Measurements from ENCODE around the gene LCOR.
"Not testable (repeated sequence)": the region's sequence is repeated elsewhere in the genome, so short reads cannot be mapped to it uniquely, and the experiment has no call there.

The LCOR gene

DNA sequence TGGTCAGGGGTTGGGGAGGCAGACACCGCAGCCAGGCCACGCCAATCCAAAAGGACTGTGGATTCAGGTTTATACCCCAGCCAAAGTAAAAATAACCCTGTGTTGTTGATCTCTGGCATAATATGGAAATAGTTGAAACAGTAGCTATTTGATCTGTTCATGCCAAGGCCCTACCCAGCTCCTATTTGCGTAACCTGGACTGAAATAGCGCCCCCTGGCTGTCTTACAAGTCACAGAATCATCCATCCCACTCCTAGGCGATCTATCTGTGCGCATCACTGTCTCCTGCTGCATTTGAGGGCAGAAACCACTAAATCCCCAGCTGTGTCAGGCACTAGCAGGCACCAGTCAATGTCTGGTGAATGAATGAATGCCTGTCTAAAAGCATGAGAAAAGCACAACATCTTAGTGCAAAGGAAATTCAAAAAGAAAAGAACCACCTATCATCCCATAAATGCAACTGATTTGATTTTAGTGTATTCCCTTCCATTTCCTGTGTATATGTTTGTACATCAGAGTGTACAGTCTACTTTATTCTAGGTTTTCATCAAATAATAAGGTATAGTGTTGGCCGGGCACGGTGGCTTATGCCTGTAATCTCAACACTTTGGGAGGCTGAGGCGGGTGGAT lies 193.6 kb downstream of the LCOR start:
- in situ Hi-C loops (cut with MboI; ENCODE audit: low sequenced_read_pairs): no loop called here

DNA sequence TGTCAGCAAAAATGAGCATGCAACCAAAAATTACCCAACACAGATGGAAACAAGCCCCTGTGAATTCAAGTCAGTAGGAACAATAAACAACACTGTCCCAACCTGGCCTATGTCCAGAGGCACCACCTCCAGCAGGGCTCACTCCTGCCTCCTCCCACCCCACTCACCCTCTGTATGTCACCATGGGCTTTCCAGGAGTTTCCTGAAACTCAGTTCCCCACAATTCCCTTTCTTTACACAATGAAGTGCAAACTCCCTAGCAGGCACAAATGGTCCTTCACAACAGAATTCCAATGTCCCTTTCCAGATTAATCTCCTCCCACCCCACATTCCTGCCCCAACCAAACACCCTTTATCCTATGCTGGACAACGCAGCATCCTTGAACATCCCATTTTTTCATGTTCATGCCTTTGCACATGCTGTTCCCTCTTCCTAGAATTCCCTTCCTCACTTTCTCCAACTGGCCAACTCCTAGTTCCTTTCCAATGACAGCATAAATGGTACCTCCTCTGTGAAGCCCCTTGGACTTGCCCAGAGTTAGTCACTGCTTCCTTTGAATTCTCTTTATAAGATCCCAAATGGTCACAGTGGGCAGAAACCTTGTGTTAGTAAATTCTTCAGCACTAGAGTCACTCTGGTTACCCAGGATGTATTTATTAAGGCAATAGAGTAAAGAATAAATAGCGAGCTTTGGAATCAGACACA lies 196.2 kb downstream of the LCOR start:
- in situ Hi-C loops (cut with MboI; ENCODE audit: low sequenced_read_pairs): no loop called here

DNA sequence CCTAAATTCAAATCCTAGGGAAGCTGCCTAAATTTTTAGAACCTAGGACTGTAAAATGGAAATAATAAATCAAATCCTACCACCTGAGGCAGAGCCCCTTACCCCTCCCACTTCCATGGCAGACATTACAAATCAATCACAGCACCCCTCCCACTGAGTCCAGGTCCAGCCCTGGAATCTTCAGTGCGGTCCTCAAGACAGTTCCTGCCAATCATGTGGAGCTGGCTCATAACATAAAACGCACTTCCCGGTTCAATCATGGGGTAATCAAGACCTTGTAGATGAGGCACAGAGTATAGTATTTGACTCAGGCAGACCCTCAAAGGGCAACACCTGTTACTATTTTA lies 196.7 kb downstream of the LCOR start:
- in situ Hi-C loops (cut with MboI; ENCODE audit: low sequenced_read_pairs): no loop called here

DNA sequence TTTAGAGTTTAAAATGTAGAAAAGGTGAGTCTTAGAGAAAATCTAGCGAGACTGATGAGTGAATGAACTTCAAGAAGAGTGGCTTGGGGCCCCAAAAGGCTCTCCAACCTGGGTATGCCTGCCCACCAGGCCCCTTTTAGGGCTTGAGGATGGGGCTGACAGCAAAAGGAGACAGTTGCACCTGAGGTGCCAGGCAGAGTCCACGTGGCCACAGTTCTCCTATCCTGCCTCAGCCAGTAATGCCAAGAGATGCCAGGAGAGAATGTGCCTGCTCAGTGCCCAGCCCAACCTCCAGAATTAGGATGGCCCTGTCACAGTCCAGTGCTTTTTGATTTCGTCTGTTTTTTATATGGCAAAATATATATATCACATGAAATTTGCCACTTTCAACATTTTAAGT lies 197.2 kb downstream of the LCOR start:
- in situ Hi-C loops (cut with MboI; ENCODE audit: low sequenced_read_pairs): no loop called here

DNA sequence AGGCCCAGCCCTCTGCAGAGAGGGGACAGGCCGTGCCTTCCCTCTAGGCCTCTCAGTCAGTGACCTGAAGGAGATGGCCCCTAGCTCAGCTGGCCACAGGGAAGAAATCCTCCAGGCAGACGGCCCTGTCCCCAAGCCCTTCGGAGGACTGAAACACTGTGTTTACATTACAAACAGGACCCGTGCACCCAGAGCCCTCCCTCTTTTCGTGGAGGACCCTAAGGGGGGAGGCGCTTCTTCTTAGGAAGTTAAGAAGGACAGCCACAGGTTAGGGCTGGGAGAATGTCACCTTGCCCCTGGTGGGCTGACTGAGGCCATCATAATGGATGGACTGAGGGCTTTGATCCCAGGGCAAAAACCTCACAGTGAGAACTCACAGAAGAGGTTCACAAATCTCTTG lies 198.8 kb downstream of the LCOR start:
- in situ Hi-C loops (cut with MboI; ENCODE audit: low sequenced_read_pairs): no loop called here

DNA sequence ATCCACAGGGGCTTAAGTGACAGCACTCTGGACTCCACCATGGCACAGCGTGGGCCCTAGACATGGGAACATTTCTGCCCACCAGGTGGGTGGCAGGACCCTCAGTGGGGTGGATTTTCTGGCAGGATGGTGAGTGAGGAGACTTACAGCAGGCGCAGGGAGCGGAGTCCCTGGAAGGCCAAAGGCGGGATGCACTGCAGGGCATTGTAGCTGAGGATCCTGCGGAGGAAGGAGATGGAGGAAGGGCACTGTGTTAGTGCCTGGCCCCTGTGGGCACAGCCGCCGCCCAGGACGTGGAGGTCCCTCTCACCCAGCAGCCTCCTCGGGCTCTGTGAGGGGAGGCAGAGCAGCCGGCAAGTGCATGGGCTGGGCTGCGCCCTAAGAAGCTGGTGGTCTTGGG lies 199.4 kb downstream of the LCOR start:
- in situ Hi-C loops (cut with MboI; ENCODE audit: low sequenced_read_pairs): no loop called here

DNA sequence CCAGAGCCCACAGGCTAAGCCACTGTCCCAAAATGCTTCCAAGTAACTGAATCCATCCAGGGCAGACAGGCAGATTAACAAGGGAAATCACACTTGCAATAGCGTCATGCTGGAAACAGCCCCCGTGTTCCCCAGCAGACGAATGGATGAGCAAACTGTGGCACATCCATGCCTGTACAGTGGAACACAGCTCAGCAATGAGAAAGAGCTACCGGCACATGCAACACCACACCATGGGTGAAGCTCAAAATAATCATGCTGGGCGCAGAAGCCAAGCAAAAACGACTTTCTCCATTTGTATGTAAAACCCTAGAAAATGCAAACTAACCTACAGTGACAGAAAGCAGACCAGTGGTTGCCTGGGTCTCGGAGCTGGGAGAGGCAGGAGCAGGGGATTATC lies 200.5 kb downstream of the LCOR start:
- in situ Hi-C loops (cut with MboI; ENCODE audit: low sequenced_read_pairs): no loop called here

DNA sequence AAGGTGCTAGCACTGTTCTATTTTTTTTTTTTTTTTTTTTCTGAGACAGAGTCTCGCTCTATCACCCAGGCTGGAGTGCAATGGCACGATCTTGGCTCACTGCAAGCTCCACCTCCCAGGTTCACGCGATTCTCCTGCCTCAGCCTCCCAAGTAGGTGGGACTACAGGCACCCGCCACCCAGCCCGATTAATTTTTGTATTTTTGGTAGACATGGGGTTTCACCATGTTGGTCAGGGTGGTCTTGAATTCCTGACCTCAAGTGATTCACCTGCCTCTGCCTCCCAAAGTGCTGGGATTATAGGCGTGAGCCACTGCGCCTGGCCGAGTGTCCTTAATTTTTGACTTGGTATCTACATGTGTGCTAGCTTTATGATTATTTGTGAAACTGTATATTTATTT lies 201.7 kb downstream of the LCOR start:
- in situ Hi-C loops (cut with MboI; ENCODE audit: low sequenced_read_pairs): not testable (repeated sequence)

DNA sequence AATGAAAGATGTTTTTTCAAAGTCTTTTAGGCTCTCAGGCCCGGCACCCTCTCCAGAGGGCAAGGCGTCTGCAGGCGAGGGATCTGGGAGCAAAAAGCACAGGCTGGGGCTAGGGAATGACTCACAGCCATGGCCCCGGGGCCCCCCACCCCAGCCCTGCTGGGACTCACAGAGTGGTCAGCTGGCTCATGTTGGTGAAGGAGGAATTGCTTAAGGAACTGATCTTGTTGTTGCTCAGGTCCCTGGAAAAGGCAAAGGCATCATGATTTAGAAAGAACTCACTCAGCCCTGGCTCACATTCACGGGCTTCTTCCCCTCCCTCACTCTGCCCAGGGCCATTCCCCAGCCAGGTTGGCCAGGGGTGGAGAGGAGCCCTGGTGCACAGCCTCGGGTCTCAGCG lies 202.2 kb downstream of the LCOR start:
- in situ Hi-C loops (cut with MboI; ENCODE audit: low sequenced_read_pairs): no loop called here

DNA sequence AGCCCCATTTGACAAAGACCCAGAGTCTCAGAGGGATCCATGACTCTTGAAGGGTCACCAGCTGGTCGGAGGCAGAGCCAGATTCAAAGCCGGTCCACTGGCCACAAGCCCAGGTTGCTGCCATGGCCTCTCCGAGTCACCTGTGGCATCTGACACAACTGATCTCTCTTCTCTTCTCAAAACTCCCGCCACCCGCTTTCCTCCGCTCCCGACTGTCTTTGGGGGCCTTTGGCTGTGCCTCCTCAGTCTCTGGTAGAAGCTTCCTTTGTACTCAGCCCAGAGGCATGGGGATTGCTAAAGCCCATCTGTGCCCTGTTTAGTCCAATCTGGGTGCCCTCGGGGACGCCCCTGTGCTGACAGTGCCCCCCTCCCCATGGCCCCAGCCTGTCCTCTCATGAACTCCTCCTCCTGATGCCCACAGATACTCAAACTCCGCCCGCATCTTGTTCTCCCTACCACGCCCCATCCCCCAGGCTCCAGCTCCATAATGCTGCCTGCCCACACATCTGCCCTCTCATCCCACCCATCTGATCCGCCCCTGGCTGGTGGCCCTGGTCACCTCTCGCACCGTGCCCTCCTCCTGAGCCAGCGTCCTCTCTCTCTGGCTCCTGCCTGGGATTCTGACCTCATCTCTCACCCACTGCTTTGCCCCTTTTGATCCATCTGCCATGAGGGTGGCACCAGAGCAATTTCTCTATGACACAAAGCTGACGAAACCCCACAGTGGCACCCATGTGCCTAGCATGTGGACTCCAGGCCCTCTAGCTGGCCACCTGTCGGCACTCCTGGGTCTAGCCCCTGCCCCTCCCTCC lies 203.1 kb downstream of the LCOR start:
- in situ Hi-C loops (cut with MboI; ENCODE audit: low sequenced_read_pairs): no loop called here

DNA sequence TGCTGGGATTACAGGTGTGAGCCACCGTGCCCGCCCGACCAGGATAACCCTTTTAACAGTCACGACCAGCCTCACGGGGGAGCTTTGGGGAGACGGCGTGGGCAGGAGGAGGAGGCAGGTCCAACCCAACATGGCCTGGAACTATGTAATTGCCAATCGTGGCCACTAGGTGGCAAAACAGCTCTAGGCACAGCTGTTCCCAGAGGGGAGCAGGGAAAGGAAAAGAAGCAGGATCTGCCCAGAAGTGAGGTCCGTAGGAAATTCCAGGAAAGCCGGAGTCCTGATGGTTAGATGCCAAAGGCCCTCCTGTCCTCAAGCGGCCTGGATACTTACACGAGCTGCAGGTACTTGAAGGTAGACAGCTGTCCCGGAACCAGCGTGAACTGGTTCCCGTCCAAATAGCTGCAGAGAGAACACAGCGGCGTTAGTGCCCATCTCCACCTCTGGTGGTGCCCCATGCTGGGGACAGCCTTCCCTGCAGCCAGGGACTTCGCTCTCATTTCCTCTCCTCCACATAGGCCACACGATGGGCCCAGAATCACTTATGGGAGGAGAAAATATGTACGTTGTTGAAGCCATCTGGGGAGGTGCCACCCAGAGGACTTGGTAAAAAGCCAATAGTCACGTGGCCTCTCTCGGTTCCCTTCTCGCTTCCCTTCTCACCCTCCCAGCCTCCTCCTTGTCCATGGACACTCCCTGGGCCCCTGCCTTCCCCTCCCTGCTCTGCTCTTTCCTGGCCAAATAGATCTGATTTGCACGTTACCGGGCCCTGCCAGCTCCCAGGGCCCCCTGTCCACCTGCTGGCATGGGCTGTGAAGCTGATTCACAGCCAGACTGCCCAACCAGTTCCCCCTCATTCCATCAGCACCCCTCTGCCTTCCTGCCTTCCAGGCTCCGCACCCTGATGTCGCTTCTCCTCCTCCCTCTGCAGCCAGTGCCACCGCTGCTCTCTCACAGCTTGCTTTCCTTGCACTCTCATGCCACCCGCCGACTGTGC lies 205.6 kb downstream of the LCOR start:
- in situ Hi-C loops (cut with MboI; ENCODE audit: low sequenced_read_pairs): no loop called here

DNA sequence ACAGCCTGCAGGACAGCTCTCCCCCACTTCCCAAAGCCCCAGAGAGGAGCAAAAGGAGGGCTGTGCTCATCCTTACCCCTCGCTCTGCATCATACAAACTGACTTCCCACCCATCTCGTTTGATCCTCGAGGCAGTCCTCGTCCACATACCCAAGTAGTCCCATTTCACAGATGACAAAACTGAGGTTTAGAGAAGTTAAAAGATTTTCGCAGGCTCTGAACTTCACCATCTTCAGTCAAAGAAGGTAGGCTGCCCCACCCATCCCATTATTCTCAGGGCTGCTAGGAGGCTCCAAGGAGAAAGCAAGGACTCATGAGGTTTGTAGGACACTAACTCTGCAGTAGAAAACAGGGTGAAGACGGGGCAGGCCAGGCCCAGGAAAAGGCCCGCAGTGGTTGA lies 206.6 kb downstream of the LCOR start:
- in situ Hi-C loops (cut with MboI; ENCODE audit: low sequenced_read_pairs): no loop called here

DNA sequence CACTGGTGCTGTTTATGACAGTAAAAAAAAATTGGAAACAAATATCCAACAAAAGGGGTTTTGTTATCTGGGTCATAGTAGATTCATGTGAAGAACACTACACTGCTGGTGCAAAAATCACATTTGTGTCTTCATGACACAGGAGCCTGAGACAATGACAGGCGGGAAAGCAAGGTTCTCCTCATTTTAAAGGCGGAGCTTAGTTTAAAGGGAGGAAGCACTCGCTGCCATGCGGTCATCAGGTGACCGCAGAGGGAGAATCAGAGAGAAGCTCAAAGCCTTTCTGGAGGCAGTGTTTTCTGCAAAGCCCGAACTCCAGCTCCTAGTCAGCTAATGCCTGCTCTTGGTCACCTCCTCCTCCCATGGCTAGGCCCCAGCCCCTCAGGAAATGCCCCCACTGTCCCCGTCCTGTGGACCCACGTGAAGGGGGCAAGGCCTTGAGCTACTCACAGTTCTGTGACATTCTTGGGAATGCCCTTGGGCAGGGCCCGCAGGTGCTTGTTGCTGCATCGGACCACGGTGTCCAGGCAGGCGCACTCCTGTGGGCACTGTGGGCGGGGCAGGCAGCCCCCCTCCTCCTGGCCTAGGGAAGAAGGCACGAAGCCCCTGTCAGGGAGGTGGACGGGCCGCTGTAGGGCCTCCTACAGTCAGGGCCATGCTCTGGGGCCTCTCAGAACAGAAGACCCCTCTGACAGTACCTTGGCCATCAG lies 207.6 kb downstream of the LCOR start:
- in situ Hi-C loops (cut with MboI; ENCODE audit: low sequenced_read_pairs): no loop called here

DNA sequence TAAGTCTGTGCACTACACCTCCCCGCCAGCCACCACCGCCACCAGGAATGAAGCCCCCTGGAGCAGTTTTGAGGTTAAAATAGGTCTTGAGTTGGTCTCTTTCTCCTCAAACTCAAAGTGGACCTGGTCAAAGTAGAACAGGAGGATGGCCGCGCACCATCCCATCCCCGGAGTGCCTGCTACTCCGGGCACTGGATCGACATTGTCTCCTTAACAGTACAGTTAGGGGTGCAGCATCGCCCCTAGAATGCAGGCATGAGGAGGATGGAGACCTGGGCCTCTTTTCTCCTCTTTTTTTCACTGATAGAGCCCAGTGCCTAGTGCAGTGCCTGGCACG lies 208.1 kb downstream of the LCOR start:
- in situ Hi-C loops (cut with MboI; ENCODE audit: low sequenced_read_pairs): no loop called here

DNA sequence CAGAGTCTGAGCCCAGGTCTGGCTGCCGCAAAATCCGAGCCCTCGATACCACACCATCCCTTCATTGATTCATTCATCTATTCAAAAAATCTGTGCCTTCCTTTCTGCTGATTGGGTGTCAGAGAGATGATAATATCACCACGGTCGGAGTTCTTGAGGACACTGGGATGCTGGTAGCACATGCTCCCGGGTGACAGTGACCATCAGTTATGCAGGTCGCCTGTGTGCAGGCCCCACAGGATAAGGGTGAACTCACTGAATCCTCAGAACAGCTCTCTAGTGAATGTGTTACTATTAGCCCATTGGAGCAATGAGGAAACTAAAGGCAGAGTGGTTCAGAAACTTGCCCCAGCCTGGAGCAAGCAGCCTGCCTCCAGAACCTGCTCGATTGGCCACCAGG lies 208.6 kb downstream of the LCOR start:
- in situ Hi-C loops (cut with MboI; ENCODE audit: low sequenced_read_pairs): no loop called here

DNA sequence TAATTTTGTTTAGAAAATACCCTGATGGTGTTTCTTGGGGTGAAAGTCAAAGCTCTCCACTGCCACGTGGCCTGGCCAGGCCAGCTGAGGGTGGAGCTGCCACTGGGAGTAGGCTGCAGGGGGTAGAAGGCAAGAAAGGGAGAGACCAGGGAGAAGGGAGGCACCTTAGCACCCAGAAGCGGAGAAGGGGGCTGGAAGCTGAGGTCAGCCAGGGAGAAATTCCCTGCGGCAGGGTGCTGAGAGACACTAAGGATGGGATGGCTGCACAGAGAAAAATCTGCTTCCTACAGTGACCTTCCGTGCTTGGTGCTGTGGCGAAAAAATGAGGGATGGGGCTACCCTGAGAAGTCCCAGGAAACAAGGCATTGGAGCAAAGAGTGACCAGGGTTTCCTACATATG lies 210.0 kb downstream of the LCOR start:
- in situ Hi-C loops (cut with MboI; ENCODE audit: low sequenced_read_pairs): no loop called here

DNA sequence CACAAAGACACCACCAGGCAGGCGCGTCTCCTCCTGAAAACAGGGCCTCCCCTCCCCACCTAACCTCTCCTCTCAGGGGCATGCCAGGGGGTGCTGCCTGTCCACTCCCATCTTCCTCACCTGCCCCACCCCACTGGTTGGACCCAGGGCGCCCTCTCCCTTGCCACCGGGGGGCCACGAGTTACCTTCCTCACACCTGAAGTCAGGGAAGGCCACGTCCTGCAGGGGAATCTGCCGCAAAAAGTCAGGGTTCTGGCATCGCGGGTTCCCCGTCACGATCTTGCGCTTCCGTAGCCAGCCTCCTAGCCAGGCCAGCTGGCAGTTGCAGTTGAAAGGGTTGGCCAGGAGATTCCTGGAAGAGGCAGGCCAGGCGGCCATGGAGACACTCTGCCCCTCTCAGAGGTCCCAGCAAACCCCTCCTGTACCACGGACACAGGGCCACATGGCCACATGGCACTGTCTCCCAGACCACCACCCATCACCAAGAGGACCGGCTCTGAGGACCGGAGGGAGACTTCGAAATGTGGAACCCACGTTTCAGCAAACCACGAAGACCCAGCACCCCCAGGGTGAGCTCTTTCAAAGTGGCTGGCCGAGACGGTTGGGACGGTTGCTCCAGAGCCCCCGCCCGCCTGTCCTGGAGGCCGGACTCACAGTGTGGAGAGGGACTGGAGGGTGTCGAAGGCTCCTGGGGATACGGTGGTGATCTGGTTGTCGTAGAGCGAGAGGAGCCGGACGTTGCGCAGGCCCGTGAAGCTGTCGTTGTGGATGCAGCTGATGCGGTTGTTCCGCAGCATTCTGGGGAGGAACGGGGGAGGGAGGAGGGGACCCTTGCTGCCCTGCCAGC lies 210.8 kb downstream of the LCOR start:
- in situ Hi-C loops (cut with MboI; ENCODE audit: low sequenced_read_pairs): no loop called here

DNA sequence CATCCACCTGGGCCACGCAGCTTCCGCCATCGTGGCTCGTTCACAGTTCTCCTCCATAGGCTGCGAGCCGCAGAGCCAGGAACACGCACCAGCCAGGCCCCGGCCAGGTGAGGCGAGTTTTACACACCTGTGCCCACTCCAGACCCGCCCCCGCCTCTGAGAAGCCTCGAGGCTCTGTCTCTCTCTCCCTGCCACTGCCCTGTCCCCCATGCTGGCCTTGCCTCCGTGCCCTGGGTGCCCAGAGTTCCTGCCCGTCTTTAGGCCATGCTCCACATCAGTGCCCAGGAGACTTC lies 211.4 kb downstream of the LCOR start:
- in situ Hi-C loops (cut with MboI; ENCODE audit: low sequenced_read_pairs): no loop called here

Data from hTERT RPE-1 (cell line).